Glutamatergic neuron (in vitro differentiated cells): ENCODE data around the gene FDCSP. TPM values are rescaled to one million over a fixed set of nuclear protein-coding genes. Genes with fewer than 3 reads are reported as not detected.

Source experiments
- DNase-seq: peaks from one replicate; pipeline ENCODE4 v3.0.0; 2022
- H3K27ac Mint-ChIP-seq: one replicate; pipeline ENCODE4 v1.8.0; 2020; ENCODE audit warnings: mild to moderate bottlenecking, mixed read lengths, inconsistent platforms; ENCODE audit not compliant: unreplicated experiment
- H3K27me3 Mint-ChIP-seq: one replicate; pipeline ENCODE4 v1.8.0; 2020; ENCODE audit warnings: mild to moderate bottlenecking, moderate library complexity, mixed read lengths, inconsistent platforms; ENCODE audit not compliant: unreplicated experiment
- H3K36me3 Mint-ChIP-seq: one replicate; pipeline ENCODE4 v1.8.0; 2020; ENCODE audit warnings: mild to moderate bottlenecking, mixed read lengths, inconsistent platforms; ENCODE audit not compliant: unreplicated experiment
- H3K4me1 Mint-ChIP-seq: one replicate; pipeline ENCODE4 v1.8.0; 2020; ENCODE audit warnings: mild to moderate bottlenecking, low read depth, mixed read lengths, inconsistent platforms; ENCODE audit not compliant: unreplicated experiment
- H3K4me3 Mint-ChIP-seq: one replicate; pipeline ENCODE4 v1.8.0; 2020; ENCODE audit warnings: mild to moderate bottlenecking, mixed read lengths, inconsistent platforms; ENCODE audit not compliant: unreplicated experiment
- H3K9me3 Mint-ChIP-seq: one replicate; pipeline ENCODE4 v1.8.0; 2020; ENCODE audit warnings: mild to moderate bottlenecking, moderate library complexity, mixed read lengths, inconsistent platforms; ENCODE audit not compliant: unreplicated experiment
- CTCF ChIP-seq: fragments of 200-600 bp; sonication (generic); IDR thresholded peaks from one replicate; pipeline ENCODE4 v1.5.0; 2021; ENCODE audit not compliant: partially characterized antibody, unreplicated experiment
- total RNA-seq: library from RNA; stranded (reverse); fragmentation: NEBNext Ultra II Directional; extraction: Animal tissue kit (Norgen Biotek cat#: 25700); gene quantifications from one replicate; pipeline ENCODE4 v1.2.1, GENCODE V29; 2021; ENCODE audit not compliant: unreplicated experiment

FDCSP gene
- total RNA-seq, 1 donor from 2014 or later: not detected

GRCh38 chr4:70251945-70252277 lies 26.0 kb downstream of the FDCSP start:
- H3K4me1 Mint-ChIP-seq: no peaks in the 10 kb centered on the region
- no peak overlapping the region for H3K27ac Mint-ChIP-seq
- no peaks in the 10 kb centered on the region for H3K9me3 Mint-ChIP-seq
- DNase-seq: no peak
- H3K36me3 Mint-ChIP-seq: no peaks in the 10 kb centered on the region
- no peaks in the 10 kb centered on the region for H3K27me3 Mint-ChIP-seq
- H3K4me3 Mint-ChIP-seq: no peak overlapping the region
- no peak for TF ChIP-seq CTCF

- DNase-seq: no peak
- Mint-ChIP-seq H3K36me3 (no peaks in the 10 kb centered on the region), H3K4me1 (no peaks in the 10 kb centered on the region), H3K9me3 (no peaks in the 10 kb centered on the region), H3K4me3 (no peak overlapping the region), H3K27me3 (no peaks in the 10 kb centered on the region), H3K27ac (no peak overlapping the region)
- no peak for TF ChIP-seq CTCF
These were observed 43.8 kb downstream of the FDCSP start for GRCh38 chr4:70269674-70270073.

- DNase-seq: no peak
- TF ChIP-seq CTCF: no peak
- Mint-ChIP-seq H3K27me3 (peaks cover 2% of the 10 kb centered on the region), H3K4me3 (no peak overlapping the region), H3K4me1 (no peaks in the 10 kb centered on the region), H3K9me3 (no peaks in the 10 kb centered on the region), H3K36me3 (no peaks in the 10 kb centered on the region), H3K27ac (no peak overlapping the region)
These were observed 51.2 kb downstream of the FDCSP start for GRCh38 chr4:70277121-70277520.

- H3K4me3 Mint-ChIP-seq: no peak overlapping the region
- H3K4me1 Mint-ChIP-seq: no peaks in the 10 kb centered on the region
- no peak for TF ChIP-seq CTCF
- no peaks in the 10 kb centered on the region for H3K9me3 Mint-ChIP-seq
- H3K27ac Mint-ChIP-seq: no peak overlapping the region
- H3K36me3 Mint-ChIP-seq: no peaks in the 10 kb centered on the region
- peaks cover 2% of the 10 kb centered on the region for H3K27me3 Mint-ChIP-seq
- DNase-seq: no peak
These were observed 54.6 kb downstream of the FDCSP start for GRCh38 chr4:70280567-70280966.

Other genes starting within 250 kb of the FDCSP start
- gene STATH, start 230.2 kb upstream of the FDCSP start, total RNA-seq: not detected
- gene HTN3, start 197.7 kb upstream of the FDCSP start, total RNA-seq: not detected
- not detected for gene HTN1, start 175.7 kb upstream of the FDCSP start, total RNA-seq
- gene PRR27, start 71.9 kb upstream of the FDCSP start, total RNA-seq: not detected
- gene ODAM, start 30.4 kb upstream of the FDCSP start, total RNA-seq: not detected
- gene CSN3, start 16.5 kb downstream of the FDCSP start, total RNA-seq: not detected
- not detected for gene CABS1, start 108.9 kb downstream of the FDCSP start, total RNA-seq
- gene SMR3A, start 134.6 kb downstream of the FDCSP start, total RNA-seq: not detected
- gene SMR3B, start 157.0 kb downstream of the FDCSP start, total RNA-seq: not detected
- not detected for gene OPRPN, start 171.8 kb downstream of the FDCSP start, total RNA-seq
- gene MUC7, start 246.1 kb downstream of the FDCSP start, total RNA-seq: not detected